GM12875 (cell line): ENCODE data around the gene CRLF1.

Experiments
- H3K4me3 ChIP-seq: one replicate; pipeline ENCODE4 v1.5.1; 2011; ENCODE audit warnings: low read depth, low read length, control low read depth
- CTCF ChIP-seq: IDR thresholded peaks from 2 replicates; pipeline ENCODE4 v1.5.1; 2011; ENCODE audit warnings: low read depth, mild to moderate bottlenecking, control low read depth, inconsistent platforms, low read length, moderate library complexity, borderline replicate concordance; ENCODE audit not compliant: insufficient read depth

The CRLF1 gene

GRCh38 chr19:18588611-18589379, 17.8 kb downstream of the CRLF1 start, which contains the start of gene REX1BD:
REX1BD (plus strand) TSS chr19:18588798; CDS start chr19:18588802, 4 bp downstream.
- peak within 1 kb of the TSS; percentile 91 for H3K4me3 ChIP-seq
- TF ChIP-seq CTCF: peak; percentile 90

DNA sequence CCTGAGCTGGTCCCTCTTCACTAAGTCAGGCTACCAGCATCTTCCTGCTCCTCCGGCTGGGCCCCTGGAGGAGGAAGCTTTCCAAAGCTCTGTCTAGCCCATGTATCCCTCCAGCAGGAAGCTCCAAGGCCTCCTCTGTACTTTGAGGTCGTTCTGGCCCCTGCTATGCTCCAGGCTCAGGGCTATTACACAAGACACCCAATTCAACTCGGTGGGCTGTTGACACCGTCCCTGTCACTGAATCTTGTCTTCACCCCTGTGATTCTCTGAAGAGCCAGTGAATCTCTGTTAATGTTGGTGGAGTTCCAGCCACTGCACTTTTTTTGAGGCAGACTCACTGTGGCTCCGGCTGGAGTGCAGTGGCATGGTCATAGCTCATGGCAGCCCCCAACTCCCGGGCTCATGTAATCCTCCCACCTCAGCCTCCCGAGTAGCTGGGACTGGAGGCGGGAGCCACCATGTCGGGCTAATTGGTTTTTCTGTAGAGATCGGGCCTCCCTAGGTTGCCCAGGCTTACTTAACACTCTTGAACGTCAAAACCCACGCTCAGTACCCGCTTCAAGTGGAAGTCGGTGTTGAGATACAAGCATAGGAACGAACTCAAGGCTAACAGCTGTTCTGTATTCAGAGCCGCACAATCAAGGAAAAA, 18.5 kb downstream of the CRLF1 start:
- peak overlapping the region; percentile 91 for H3K4me3 ChIP-seq
- no peak for TF ChIP-seq CTCF

- no peak for TF ChIP-seq CTCF
- no peak overlapping the region for H3K4me3 ChIP-seq
Observed at GRCh38 chr19:18587561-18587960, 19.0 kb downstream of the CRLF1 start.

- no peak overlapping the region for H3K4me3 ChIP-seq
- TF ChIP-seq CTCF: no peak; the same call in 1 of the 2 replicates
Observed at GRCh38 chr19:18586306-18586705, 20.3 kb downstream of the CRLF1 start.

GRCh38 chr19:18580311-18580710, 26.3 kb downstream of the CRLF1 start:
- TF ChIP-seq CTCF: no peak
- no peak overlapping the region for H3K4me3 ChIP-seq

GRCh38 chr19:18577365-18577914, 29.2 kb downstream of the CRLF1 start:
- TF ChIP-seq CTCF: no peak
- H3K4me3 ChIP-seq: no peak overlapping the region

- no peak for TF ChIP-seq CTCF
Observed at GRCh38 chr19:18576383-18576782, 30.2 kb downstream of the CRLF1 start.

More at GRCh38 chr19:18576383-18576782, 30.2 kb downstream of the CRLF1 start:
- H3K4me3 ChIP-seq: no peak overlapping the region
